IMR-90 (cell line): Measurements from ENCODE around the gene HCFC1. TPM values are rescaled to one million over a fixed set of nuclear protein-coding genes. Genes with fewer than 3 reads are reported as not detected.

Experiments
- ATAC-seq: fragments of 200-7000 bp; cut with Tn5 transposase; 2 replicates; pipeline ENCODE4 v1.9.1; 2020; ENCODE audit warnings: low read depth, mild to moderate bottlenecking, moderate library complexity
- BruUV-seq: library from RNA; stranded (reverse); fragments of 400-500 nt; replicated peaks from 2 replicates; lab custom pipeline; 2021; lab: Mats Ljungman, UMichigan
- CTCF ChIA-PET: fragments of 300-600 bp; formaldehyde crosslinking; extraction: SDS; loops from one replicate; lab custom pipeline; 2021; ENCODE audit warnings: antibody characterized with exemption; lab: Yijun Ruan, JAX
- POLR2A ChIA-PET: fragments of 300-600 bp; sonication (Branson Sonifier 250); formaldehyde crosslinking; loops from one replicate; lab custom pipeline; 2022; ENCODE audit warnings: antibody characterized with exemption; ENCODE audit not compliant: unreplicated experiment; lab: Charles Lee
- DNase-seq: peaks from one replicate; pipeline ENCODE4 v3.0.0; 2013
- H2AFZ ChIP-seq: replicated peaks from 2 replicates; pipeline ENCODE3; 2013; ENCODE audit warnings: low read length, mild to moderate bottlenecking; ENCODE audit not compliant: poor library complexity
- H2AK5ac ChIP-seq: 2 replicates; pipeline ENCODE4 v1.6.1; 2013; ENCODE audit warnings: low read depth, low read length, inconsistent platforms
- H2AK9ac ChIP-seq: replicated peaks from 2 replicates; pipeline ENCODE3; 2013; ENCODE audit warnings: mild to moderate bottlenecking, low read depth, low read length, moderate library complexity; ENCODE audit not compliant: poor library complexity
- H2BK120ac ChIP-seq: 2 replicates; pipeline ENCODE4 v1.6.1; 2013; ENCODE audit warnings: low read depth, low read length, inconsistent platforms
- H2BK15ac ChIP-seq: 3 replicates; pipeline ENCODE4 v1.6.1; 2013; ENCODE audit warnings: low read depth, low read length, inconsistent platforms
- H2BK20ac ChIP-seq: 2 replicates; pipeline ENCODE4 v1.6.1; 2013; ENCODE audit warnings: low read depth, mild to moderate bottlenecking, inconsistent platforms, low read length, moderate library complexity
- H2BK5ac ChIP-seq: 2 replicates; pipeline ENCODE4 v1.6.1; 2013; ENCODE audit warnings: mild to moderate bottlenecking, low read depth, low read length, inconsistent platforms; ENCODE audit not compliant: poor library complexity, severe bottlenecking
- H3K14ac ChIP-seq: replicated peaks from 2 replicates; pipeline ENCODE4 v1.6.1; 2013; ENCODE audit warnings: low read depth, low read length, inconsistent platforms
- H3K18ac ChIP-seq: 2 replicates; pipeline ENCODE4 v1.6.1; 2013; ENCODE audit warnings: low read depth, low read length, control low read depth
- H3K23ac ChIP-seq: 2 replicates; pipeline ENCODE4 v1.6.1; 2013; ENCODE audit warnings: low read depth, low read length, inconsistent platforms
- H3K27ac ChIP-seq: 2 replicates; pipeline ENCODE4 v1.5.1; 2013; ENCODE audit warnings: mild to moderate bottlenecking, control low read depth, low read length; ENCODE audit not compliant: insufficient read depth
- H3K27me3 ChIP-seq: 2 replicates; pipeline ENCODE4 v1.6.1; 2013; ENCODE audit warnings: low read length; ENCODE audit not compliant: control insufficient read depth, insufficient read depth
- H3K36me3 ChIP-seq: 2 replicates; pipeline ENCODE4 v1.6.1; 2013; ENCODE audit warnings: low read length, mixed read lengths; ENCODE audit not compliant: control insufficient read depth, insufficient read depth
- H3K4ac ChIP-seq: 2 replicates; pipeline ENCODE4 v1.6.1; 2013; ENCODE audit warnings: low read depth, low read length, inconsistent platforms
- H3K4me1 ChIP-seq: 2 replicates; pipeline ENCODE4 v1.6.1; 2013; ENCODE audit warnings: low read length, mixed read lengths; ENCODE audit not compliant: control insufficient read depth, insufficient read depth
- H3K4me2 ChIP-seq: 2 replicates; pipeline ENCODE4 v1.6.1; 2013; ENCODE audit warnings: low read depth, mild to moderate bottlenecking, control low read depth, low read length, moderate library complexity
- H3K4me3 ChIP-seq: 2 replicates; pipeline ENCODE4 v1.5.1; 2013; ENCODE audit warnings: low read depth, mild to moderate bottlenecking, control low read depth, low read length, moderate library complexity; ENCODE audit not compliant: insufficient read depth
- H3K56ac ChIP-seq: 2 replicates; pipeline ENCODE4 v1.6.1; 2013; ENCODE audit warnings: low read length, inconsistent platforms; ENCODE audit not compliant: insufficient read depth; ENCODE audit errors: extremely low read depth
- H3K79me1 ChIP-seq, 2 experiments: 2 replicates each; pipeline ENCODE4 v1.6.1; 2013; ENCODE audit warnings: low read length in 2 of 2, inconsistent platforms in 1 of 2, low read depth in 1 of 2
- H3K9ac ChIP-seq: 2 replicates; pipeline ENCODE4 v1.6.1; 2013; ENCODE audit warnings: low read depth, low read length, control low read depth
- H3K9me1 ChIP-seq: 2 replicates; pipeline ENCODE4 v1.6.1; 2013; ENCODE audit warnings: low read length, inconsistent platforms; ENCODE audit not compliant: insufficient read depth
- H3K9me3 ChIP-seq: 2 replicates; pipeline ENCODE4 v1.6.1; 2013; ENCODE audit warnings: low read length; ENCODE audit not compliant: control insufficient read depth, insufficient read depth
- H4K20me1 ChIP-seq: 2 replicates; pipeline ENCODE4 v1.6.1; 2013; ENCODE audit warnings: low read length, inconsistent platforms; ENCODE audit not compliant: insufficient read depth
- H4K5ac ChIP-seq: 2 replicates; pipeline ENCODE4 v1.6.1; 2013; ENCODE audit warnings: mild to moderate bottlenecking, low read depth, low read length, control low read depth
- H4K8ac ChIP-seq, 2 experiments: 2 replicates each; pipeline ENCODE4 v1.6.1; 2013; ENCODE audit warnings: low read depth in 2 of 2, low read length in 2 of 2, control low read depth in 1 of 2, inconsistent platforms in 1 of 2
- H4K91ac ChIP-seq: 2 replicates; pipeline ENCODE4 v1.6.1; 2013; ENCODE audit warnings: low read depth, low read length, inconsistent platforms; ENCODE audit not compliant: insufficient read depth
- BHLHE40 ChIP-seq: fragments of 150-350 bp; IDR thresholded peaks from 2 replicates; pipeline ENCODE4 v1.6.1; 2016; ENCODE audit warnings: mild to moderate bottlenecking, low read depth, low read length
- CEBPB ChIP-seq: IDR thresholded peaks from 2 replicates; pipeline ENCODE4 v1.6.1; 2012; ENCODE audit warnings: low read depth, low read length, improper control_type of control experiment
- CHD1 ChIP-seq: IDR thresholded peaks from 2 replicates; pipeline ENCODE4 v1.6.1; 2012; ENCODE audit warnings: low read depth, low read length, improper control_type of control experiment
- FOS ChIP-seq: fragments of 150-350 bp; IDR thresholded peaks from 2 replicates; pipeline ENCODE4 v1.6.1; 2016; ENCODE audit warnings: low read depth, low read length
- MAFK ChIP-seq: IDR thresholded peaks from 2 replicates; pipeline ENCODE4 v1.6.1; 2012; ENCODE audit warnings: low read depth, low read length, improper control_type of control experiment
- MAZ ChIP-seq: IDR thresholded peaks from 2 replicates; pipeline ENCODE4 v1.6.1; 2012; ENCODE audit warnings: low read depth, mild to moderate bottlenecking, low read length, improper control_type of control experiment, moderate library complexity, borderline replicate concordance
- MXI1 ChIP-seq: IDR thresholded peaks from 2 replicates; pipeline ENCODE4 v1.6.1; 2012; ENCODE audit warnings: low read depth, mild to moderate bottlenecking, low read length, moderate library complexity, borderline replicate concordance
- NFE2L2 ChIP-seq: fragments of 150-350 bp; IDR thresholded peaks from 2 replicates; pipeline ENCODE4 v1.6.1; 2016; ENCODE audit warnings: low read depth, mild to moderate bottlenecking, low read length
- POLR2A ChIP-seq: IDR thresholded peaks from 2 replicates; pipeline ENCODE4 v1.6.1; 2012; ENCODE audit warnings: mild to moderate bottlenecking, low read depth, low read length
- RAD21 ChIP-seq: IDR thresholded peaks from 2 replicates; pipeline ENCODE4 v1.6.1; 2012; ENCODE audit warnings: low read length, improper control_type of control experiment
- RCOR1 ChIP-seq: IDR thresholded peaks from 2 replicates; pipeline ENCODE4 v1.6.1; 2012; ENCODE audit warnings: mild to moderate bottlenecking, low read length, improper control_type of control experiment; ENCODE audit not compliant: insufficient replicate concordance
- RFX5 ChIP-seq: IDR thresholded peaks from 2 replicates; pipeline ENCODE4 v1.8.0; 2012; ENCODE audit warnings: low read depth, mild to moderate bottlenecking, low read length, moderate library complexity
- SMC3 ChIP-seq: fragments of 150-350 bp; IDR thresholded peaks from 2 replicates; pipeline ENCODE4 v1.6.1; 2016; ENCODE audit warnings: low read depth, mild to moderate bottlenecking, antibody characterized with exemption, low read length, moderate library complexity
- WGBS, 2 experiments: methylation state at CpG; one replicate each; pipeline versions ENCODE4 v1.1.5 to v1.1.7; 2013; ENCODE audit warnings: missing lambda C conversion rate in 2 of 2; ENCODE audit not compliant: insufficient read length in 1 of 2; ENCODE audit errors: extremely low coverage in 2 of 2; 5-methylcytosine and 5-hydroxymethylcytosine counted together
- dilution Hi-C: fragments of 300-500 bp; cut with HindIII; formaldehyde crosslinking; loops from one replicate; pipeline ENCODE4 v1.14.3; 2018; ENCODE audit warnings: low sequenced_read_pairs; ENCODE audit not compliant: unreplicated experiment
- in situ Hi-C: fragments of 300-500 bp; cut with MboI; formaldehyde crosslinking; loops from 3 replicates; pipeline ENCODE4 v1.14.3; 2019; ENCODE audit warnings: low sequenced_read_pairs, inconsistent platforms, mixed read lengths
- intact Hi-C: fragments of 100-400 bp; cut with micrococcal nuclease; formaldehyde crosslinking; loops from 2 replicates; pipeline ENCODE4 v1.10.0; 2022
- polyA plus RNA-seq, 3 experiments: library from polyadenylated mRNA; depleted of rRNA; stranded (reverse); fragments of >200 nt; gene quantifications; 2 replicates each; pipeline ENCODE4 v1.2.3, GENCODE V29; 2012; ENCODE audit warnings: low replicate concordance in 1 of 3
- total RNA-seq: library from RNA; depleted of rRNA; stranded (reverse); fragments of >200 nt; gene quantifications from 2 replicates; pipeline ENCODE4 v1.2.3, GENCODE V29; 2012
- TF ChIP-seq, protein P1 (sequence below): fragments of 150-350 bp; IDR thresholded peaks from 2 replicates; pipeline ENCODE4 v1.6.1; 2017; ENCODE audit warnings: mild to moderate bottlenecking, antibody characterized with exemption, low read length, low read depth
- TF ChIP-seq, protein P2 (sequence below): fragments of 150-350 bp; IDR thresholded peaks from 2 replicates; pipeline ENCODE4 v1.6.1; 2016; ENCODE audit warnings: low read depth, mild to moderate bottlenecking, low read length, moderate library complexity, borderline replicate concordance
- TF ChIP-seq, protein P3 (sequence below): conservative IDR thresholded peaks from 2 replicates; pipeline ENCODE4 v1.5.1; 2012; ENCODE audit warnings: mild to moderate bottlenecking, low read depth, low read length, improper control_type of control experiment

Gene HCFC1
- total and polyA plus RNA-seq, 2 of the 4 experiments (the other 2 are of a cell fraction): 3.2 to 17.6 TPM

DNA sequence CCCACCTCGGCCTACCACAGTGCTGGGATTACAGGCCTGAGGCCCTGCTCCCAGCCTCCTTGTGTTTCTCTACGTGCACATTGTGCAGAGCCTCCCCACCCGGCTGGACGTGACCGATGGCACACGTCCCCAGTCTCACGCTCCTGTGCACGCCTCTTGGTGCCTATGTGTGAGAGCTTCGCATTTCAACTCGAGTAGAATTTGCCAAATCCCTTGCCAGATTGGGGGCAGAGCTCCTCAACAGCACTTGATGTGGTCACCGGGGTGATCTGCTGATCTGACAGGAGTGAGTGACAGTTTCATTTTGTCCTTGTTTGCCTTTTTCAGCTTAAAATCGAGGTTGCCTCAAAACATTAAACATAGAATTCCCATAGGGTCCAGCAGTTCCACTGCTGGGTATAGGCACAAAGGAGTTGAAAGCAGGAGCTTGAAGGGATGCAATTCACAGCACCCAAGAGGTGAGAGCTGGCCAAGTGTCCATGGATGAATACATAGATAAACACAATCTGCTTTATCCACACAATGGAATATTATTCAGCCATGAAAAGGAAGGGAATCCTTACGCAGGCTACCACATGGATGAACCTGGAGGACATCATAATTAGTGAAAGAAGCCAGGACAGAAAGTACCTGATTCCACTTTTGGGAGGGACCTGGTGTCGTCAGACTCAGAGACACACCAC is 18.5 kb upstream of the HCFC1 start:
- no peak overlapping the region for H3K23ac ChIP-seq
- H2AK5ac ChIP-seq: no peak overlapping the region
- no peaks in the 10 kb centered on the region for H3K4me1 ChIP-seq
- CTCF ChIA-PET: interaction anchor here (0.6 kb wide), 1 partner anchor 81 kb away, joined by 5 read pairs; no protein-coding TSS in a partner anchor
- H4K91ac ChIP-seq: no peak overlapping the region
- H3K9ac ChIP-seq: no peak overlapping the region
- H2BK120ac ChIP-seq: no peak overlapping the region
- dilution Hi-C loops: no loop called here
- H3K27me3 ChIP-seq: no peaks in the 10 kb centered on the region; the same call in 1 of the 2 replicates
- H4K8ac ChIP-seq: no peak overlapping the region
- H3K56ac ChIP-seq: no peak overlapping the region
- TF ChIP-seq POLR2A: no peak
- TF ChIP-seq, protein P1, sequence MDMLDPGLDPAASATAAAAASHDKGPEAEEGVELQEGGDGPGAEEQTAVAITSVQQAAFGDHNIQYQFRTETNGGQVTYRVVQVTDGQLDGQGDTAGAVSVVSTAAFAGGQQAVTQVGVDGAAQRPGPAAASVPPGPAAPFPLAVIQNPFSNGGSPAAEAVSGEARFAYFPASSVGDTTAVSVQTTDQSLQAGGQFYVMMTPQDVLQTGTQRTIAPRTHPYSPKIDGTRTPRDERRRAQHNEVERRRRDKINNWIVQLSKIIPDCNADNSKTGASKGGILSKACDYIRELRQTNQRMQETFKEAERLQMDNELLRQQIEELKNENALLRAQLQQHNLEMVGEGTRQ: no peak
- no peak for TF ChIP-seq RCOR1
- TF ChIP-seq MXI1: no peak
- no peak for TF ChIP-seq MAZ
- TF ChIP-seq MAFK: no peak
- TF ChIP-seq NFE2L2: no peak
- TF ChIP-seq RAD21: no peak
- no peak for TF ChIP-seq CEBPB
- TF ChIP-seq BHLHE40: no peak
- no peak for TF ChIP-seq SMC3
- TF ChIP-seq CHD1: no peak
- no peak for TF ChIP-seq RFX5
- no peak for TF ChIP-seq FOS
- TF ChIP-seq, protein P2, sequence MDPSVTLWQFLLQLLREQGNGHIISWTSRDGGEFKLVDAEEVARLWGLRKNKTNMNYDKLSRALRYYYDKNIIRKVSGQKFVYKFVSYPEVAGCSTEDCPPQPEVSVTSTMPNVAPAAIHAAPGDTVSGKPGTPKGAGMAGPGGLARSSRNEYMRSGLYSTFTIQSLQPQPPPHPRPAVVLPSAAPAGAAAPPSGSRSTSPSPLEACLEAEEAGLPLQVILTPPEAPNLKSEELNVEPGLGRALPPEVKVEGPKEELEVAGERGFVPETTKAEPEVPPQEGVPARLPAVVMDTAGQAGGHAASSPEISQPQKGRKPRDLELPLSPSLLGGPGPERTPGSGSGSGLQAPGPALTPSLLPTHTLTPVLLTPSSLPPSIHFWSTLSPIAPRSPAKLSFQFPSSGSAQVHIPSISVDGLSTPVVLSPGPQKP: no peak
- TF ChIP-seq, protein P3, sequence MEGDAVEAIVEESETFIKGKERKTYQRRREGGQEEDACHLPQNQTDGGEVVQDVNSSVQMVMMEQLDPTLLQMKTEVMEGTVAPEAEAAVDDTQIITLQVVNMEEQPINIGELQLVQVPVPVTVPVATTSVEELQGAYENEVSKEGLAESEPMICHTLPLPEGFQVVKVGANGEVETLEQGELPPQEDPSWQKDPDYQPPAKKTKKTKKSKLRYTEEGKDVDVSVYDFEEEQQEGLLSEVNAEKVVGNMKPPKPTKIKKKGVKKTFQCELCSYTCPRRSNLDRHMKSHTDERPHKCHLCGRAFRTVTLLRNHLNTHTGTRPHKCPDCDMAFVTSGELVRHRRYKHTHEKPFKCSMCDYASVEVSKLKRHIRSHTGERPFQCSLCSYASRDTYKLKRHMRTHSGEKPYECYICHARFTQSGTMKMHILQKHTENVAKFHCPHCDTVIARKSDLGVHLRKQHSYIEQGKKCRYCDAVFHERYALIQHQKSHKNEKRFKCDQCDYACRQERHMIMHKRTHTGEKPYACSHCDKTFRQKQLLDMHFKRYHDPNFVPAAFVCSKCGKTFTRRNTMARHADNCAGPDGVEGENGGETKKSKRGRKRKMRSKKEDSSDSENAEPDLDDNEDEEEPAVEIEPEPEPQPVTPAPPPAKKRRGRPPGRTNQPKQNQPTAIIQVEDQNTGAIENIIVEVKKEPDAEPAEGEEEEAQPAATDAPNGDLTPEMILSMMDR: no peak
- POLR2A ChIA-PET: interaction anchor here (0.5 kb wide), 1 partner anchor 9 kb away, joined by 3 read pairs; no protein-coding TSS in a partner anchor
- no peak overlapping the region for H3K4me2 ChIP-seq
- H4K5ac ChIP-seq: no peak overlapping the region
- no peak overlapping the region for H3K4ac ChIP-seq
- H3K27ac ChIP-seq: no peak overlapping the region
- no peak overlapping the region for H2AFZ ChIP-seq
- WGBS, 2 experiments: 88% methylated on average over 8 of the region's 14 CpGs; no CpG with 5 or more reads in 1 of the 2 experiments
- no peak overlapping the region for H2BK5ac ChIP-seq
- H4K20me1 ChIP-seq: no peaks in the 10 kb centered on the region
- no peak overlapping the region for H2BK15ac ChIP-seq
- H3K4me3 ChIP-seq: no peak overlapping the region
- no peak overlapping the region for H3K14ac ChIP-seq
- no peaks in the 10 kb centered on the region for H3K9me1 ChIP-seq
- no peak overlapping the region for H3K18ac ChIP-seq
- H2AK9ac ChIP-seq: no peak overlapping the region
- ATAC-seq (no peak), DNase-seq (no peak)
- intact Hi-C loops: no loop called here
- no peaks in the 10 kb centered on the region for H3K9me3 ChIP-seq
- H2BK20ac ChIP-seq: no peak overlapping the region
- in situ Hi-C loops: no loop called here
- H3K36me3 ChIP-seq: no peaks in the 10 kb centered on the region
- no TSS peak for BruUV-seq
- no peaks in the 10 kb centered on the region for H3K79me1 ChIP-seq
